Epithelial cell of proximal tubule (primary cell): ENCODE measurements around the gene PDPK1. TPM values are rescaled to one million over a fixed set of nuclear protein-coding genes. Genes with fewer than 3 reads are reported as not detected.
"Not testable (repeated sequence)": the region's sequence is repeated elsewhere in the genome, so short reads cannot be mapped to it uniquely, and the experiment has no call there.

Source experiments
- DNase-seq: peaks from one replicate; pipeline ENCODE4 v3.0.0-alpha.2; 2011; ENCODE audit warnings: low read depth
- H3K4me3 ChIP-seq: 2 replicates; pipeline ENCODE4 v1.5.1; 2011; ENCODE audit warnings: low read depth, mild to moderate bottlenecking, low read length
- total RNA-seq: library from RNA; depleted of rRNA; stranded (reverse); fragments of >200 nt; gene quantifications from 2 replicates; pipeline ENCODE4 v1.2.3, GENCODE V29; 2015

The PDPK1 gene
- total RNA-seq, 1 donor from 2014 or later, result 16.5 TPM

- not testable (repeated sequence) for H3K4me3 ChIP-seq, DNase-seq
Observed at GRCh38 chr16:2639722-2640072, 101.9 kb downstream of the PDPK1 start.

GRCh38 chr16:2642561-2642960 lies 104.7 kb downstream of the PDPK1 start:
- not testable (repeated sequence) for DNase-seq, H3K4me3 ChIP-seq

- DNase-seq, H3K4me3 ChIP-seq: not testable (repeated sequence)
Observed at GRCh38 chr16:2644754-2645453, 107.1 kb downstream of the PDPK1 start.

GRCh38 chr16:2651268-2651871 lies 113.5 kb downstream of the PDPK1 start:
- H3K4me3 ChIP-seq, DNase-seq: not testable (repeated sequence)

Other genes with a start within 250 kb of the PDPK1 start
- gene ABCA3, start 197.3 kb upstream of the PDPK1 start, total RNA-seq, result 8.4 and 17.1 TPM in 2 replicates
- 47.5 and 53.4 TPM in 2 replicates for gene CCNF, start 108.6 kb upstream of the PDPK1 start, total RNA-seq
- gene TEDC2, start 77.9 kb upstream of the PDPK1 start, total RNA-seq, result 26.0 and 40.4 TPM in 2 replicates
- 0.23 TPM in 1 of 2 replicates, not detected in the other for gene NTN3, start 66.7 kb upstream of the PDPK1 start, total RNA-seq
- gene TBC1D24, start 62.9 kb upstream of the PDPK1 start, total RNA-seq, result 7.8 and 9.1 TPM in 2 replicates
- gene ATP6V0C, start 24.1 kb upstream of the PDPK1 start, total RNA-seq, result 32.4 and 46.6 TPM in 2 replicates
- gene AMDHD2, start 17.6 kb upstream of the PDPK1 start, total RNA-seq, result 32.7 and 41.1 TPM in 2 replicates
- not detected in 2 replicates for gene CEMP1, start 6.6 kb upstream of the PDPK1 start, total RNA-seq
- gene KCTD5, start 144.5 kb downstream of the PDPK1 start, total RNA-seq, result 45.1 and 51.4 TPM in 2 replicates
- 0.29 and 0.92 TPM in 2 replicates for gene PRSS27, start 182.2 kb downstream of the PDPK1 start, total RNA-seq
- gene SRRM2, start 214.6 kb downstream of the PDPK1 start, total RNA-seq, result 82.6 and 91.6 TPM in 2 replicates
- gene ELOB, start 239.3 kb downstream of the PDPK1 start, total RNA-seq, result 276 and 311 TPM in 2 replicates
- not detected in 2 replicates for gene PRSS33, start 249.5 kb downstream of the PDPK1 start, total RNA-seq